GM12878 (cell line): ENCODE results near the gene GBGT1. TPM values are rescaled to one million over a fixed set of nuclear protein-coding genes. Genes with fewer than 3 reads are reported as not detected.

ENCODE experiments used
- ATAC-seq: fragments of 200-7000 bp; cut with Tn5 transposase; 3 replicates; pipeline ENCODE4 v1.9.1; 2020; ENCODE audit warnings: mild to moderate bottlenecking, moderate library complexity
- BruUV-seq: library from RNA; stranded (reverse); fragments of 400-500 nt; replicated peaks from 2 replicates; lab custom pipeline; 2021; lab: Mats Ljungman, UMichigan
- CTCF ChIA-PET: fragments of 300-600 bp; sonication (Branson Sonifier 250); formaldehyde crosslinking; extraction: SDS; loops from one replicate; lab custom pipeline; 2021; ENCODE audit warnings: inconsistent platforms; lab: Yijun Ruan, JAX
- POLR2A ChIA-PET: fragments of 350-600 bp; formaldehyde crosslinking; extraction: SDS; loops from one replicate; lab custom pipeline; 2021; ENCODE audit warnings: inconsistent platforms; lab: Charles Lee
- RAD21 ChIA-PET: fragments of 300-600 bp; sonication (Branson Sonifier 250); formaldehyde crosslinking; loops from one replicate; lab custom pipeline; 2023; ENCODE audit warnings: antibody characterized with exemption; ENCODE audit not compliant: unreplicated experiment; lab: Charles Lee
- SMC1A ChIA-PET: fragments of 300-600 bp; sonication (Branson Sonifier 250); formaldehyde crosslinking; loops from one replicate; lab custom pipeline; 2023; ENCODE audit not compliant: unreplicated experiment, uncharacterized antibody; lab: Charles Lee
- DNase-seq: peaks from one replicate; pipeline ENCODE4 v3.0.0-alpha.2; 2011; ENCODE audit warnings: low read depth, low spot score
- FAIRE-seq: peaks from 3 replicates; lab custom pipeline; 2011; peaks lifted over from hg19 to GRCh38; lab: Jason Lieb, UNC
- H2AFZ ChIP-seq: 2 replicates; pipeline ENCODE4 v1.6.0; 2011; ENCODE audit warnings: low read depth, low read length, control low read depth; ENCODE audit not compliant: control insufficient read depth
- H3K27ac ChIP-seq: 2 replicates; pipeline ENCODE4 v1.5.1; 2011; ENCODE audit warnings: control low read depth; ENCODE audit not compliant: control insufficient read depth, insufficient read depth
- H3K27me3 ChIP-seq, 2 experiments: replicated peaks in 1 of 2; 2 replicates each; pipeline versions ENCODE4 v1.6.0 to v1.6.1; 2011; ENCODE audit warnings: low read length in 1 of 2; ENCODE audit not compliant: control insufficient read depth in 2 of 2, insufficient read depth in 2 of 2
- H3K36me3 ChIP-seq, 2 experiments: 2 replicates each; pipeline ENCODE4 v1.5.1; 2011; ENCODE audit warnings: low read length in 1 of 2; ENCODE audit not compliant: control insufficient read depth in 2 of 2, insufficient read depth in 2 of 2
- H3K4me1 ChIP-seq: 2 replicates; pipeline ENCODE4 v1.6.1; 2011; ENCODE audit warnings: mild to moderate bottlenecking, low read length, moderate library complexity, mixed read lengths; ENCODE audit not compliant: control insufficient read depth, insufficient read depth
- H3K4me2 ChIP-seq: 2 replicates; pipeline ENCODE4 v1.6.0; 2011; ENCODE audit warnings: control low read depth; ENCODE audit not compliant: control insufficient read depth, insufficient read depth
- H3K4me3 ChIP-seq: fragments of 200-600 bp; sonication (generic); 2 replicates; pipeline ENCODE4 v1.5.1; 2016
- H3K79me2 ChIP-seq: 2 replicates; pipeline ENCODE4 v1.6.0; 2011; ENCODE audit warnings: low read length; ENCODE audit not compliant: control insufficient read depth, insufficient read depth
- H3K9ac ChIP-seq: 2 replicates; pipeline ENCODE4 v1.8.0; 2011; ENCODE audit warnings: low read length, control low read depth, mixed read lengths; ENCODE audit not compliant: control insufficient read depth, insufficient read depth
- H3K9me3 ChIP-seq: replicated peaks from 3 replicates; pipeline ENCODE4 v1.5.1; 2011; ENCODE audit warnings: mild to moderate bottlenecking, low read length; ENCODE audit not compliant: control insufficient read depth, insufficient read depth
- H4K20me1 ChIP-seq: 2 replicates; pipeline ENCODE4 v1.6.0; 2011; ENCODE audit not compliant: control insufficient read depth, insufficient read depth
- NFXL1 ChIP-seq: fragments of 450-650 bp; IDR thresholded peaks from 2 replicates; pipeline ENCODE4 v1.6.1; 2017; ENCODE audit warnings: antibody characterized with exemption, mild to moderate bottlenecking, borderline replicate concordance
- PML ChIP-seq: IDR thresholded peaks from 2 replicates; pipeline ENCODE4 v1.6.1; 2012; ENCODE audit warnings: low read length, inconsistent platforms
- SMARCA5 ChIP-seq: fragments of 450-650 bp; IDR thresholded peaks from 2 replicates; pipeline ENCODE4 v1.6.1; 2017; ENCODE audit warnings: mild to moderate bottlenecking
- WGBS: methylation state at CpG from one replicate; pipeline ENCODE4 v1.1.6; 2016; ENCODE audit warnings: low lambda C conversion rate; ENCODE audit not compliant: insufficient replicate concordance, insufficient coverage; ENCODE audit errors: missing lambda C conversion rate; 5-methylcytosine and 5-hydroxymethylcytosine counted together
- in situ Hi-C: fragments of 300-500 bp; cut with MboI; formaldehyde crosslinking; loops from 9 replicates; pipeline ENCODE4 v1.14.3; 2018; ENCODE audit warnings: mixed read lengths
- intact Hi-C: fragments of 100-400 bp; cut with micrococcal nuclease; formaldehyde crosslinking; loops from one replicate; pipeline ENCODE4 v1.14.2; 2022; ENCODE audit not compliant: unreplicated experiment
- polyA plus RNA-seq, 11 experiments: library from polyadenylated mRNA; depleted of rRNA in 4 of 11; unstranded in 6 of 11; stranded (reverse) in 5 of 11; fragments of >200 nt; fragmentation: Nextera tagmentation in 4 of 11; fragmentation: Illumina TruSeq in 1 of 11; extraction: Ambion mirVana in 4 of 11; extraction: Trizol in 1 of 11; gene quantifications; 1 replicate in 1 of 11; 2 replicates in 10 of 11; pipeline versions ENCODE4 v1.2.1 to v1.2.3, GENCODE V29; 2011 to 2016; ENCODE audit warnings: inconsistent platforms in 2 of 11, missing spikeins in 2 of 11, low read depth in 1 of 11
- total RNA-seq, 4 experiments: library from RNA; depleted of rRNA in 3 of 4; stranded (reverse); fragments of >200 nt in 3 of 4; fragmentation: Illumina TruSeq in 1 of 4; extraction: Trizol in 1 of 4; gene quantifications; 2 replicates each; pipeline versions ENCODE4 v1.2.1 to v1.2.3, GENCODE V29; 2013 to 2021

Gene GBGT1
- total and polyA plus RNA-seq, 10 of the 15 experiments (the other 5 are each of a cell fraction or from before 2014, with no cell fraction given): 0.08 to 1.9 (median 0.49) TPM

DNA sequence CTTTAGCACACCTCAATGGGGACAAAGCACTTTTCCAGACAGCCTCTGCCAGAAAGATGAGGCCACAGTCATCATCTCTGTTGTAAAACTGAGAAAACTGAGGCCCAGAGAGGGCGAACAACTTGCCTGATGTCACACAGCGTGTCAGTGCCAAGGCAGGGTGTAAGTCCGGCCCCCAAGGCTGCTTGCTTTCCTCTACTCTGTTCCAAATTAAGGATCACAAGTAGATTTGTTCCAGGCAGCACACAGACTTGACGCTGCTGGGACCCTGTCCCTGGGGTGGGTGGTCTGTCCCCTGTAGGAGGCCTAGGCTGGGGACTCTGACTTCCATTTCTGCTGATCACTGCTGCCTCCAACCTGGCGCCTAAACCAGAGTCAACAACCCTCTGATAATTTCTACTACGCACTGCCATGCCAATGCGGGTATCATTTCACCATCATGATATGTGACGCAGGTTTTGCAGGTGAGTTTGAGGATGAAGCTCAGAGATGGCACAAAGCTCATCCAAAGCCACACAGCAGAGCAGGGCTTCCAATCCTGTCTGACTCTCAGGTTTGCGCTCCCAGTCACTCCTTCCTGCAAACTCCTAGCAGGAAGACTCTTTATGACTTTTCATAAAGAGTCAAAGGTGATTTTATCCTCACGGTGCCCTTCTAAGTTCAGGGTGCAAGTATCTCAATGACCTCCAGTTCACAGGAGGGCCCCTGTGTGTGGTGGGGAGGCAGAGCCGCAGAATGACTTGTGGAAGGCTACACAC is 29.1 kb downstream of the GBGT1 start:
- no TSS peak for BruUV-seq
- H3K4me3 ChIP-seq: no peak overlapping the region
- TF ChIP-seq PML (no peak), SMARCA5 (peak; percentile 73; the same call in 1 of the 2 replicates), NFXL1 (0 out of 2 replicates have a peak, but pooled peaks have one; percentile 34)
- POLR2A ChIA-PET: interaction anchor here (1.0 to 3.0 kb wide), 7 partner anchors 8 to 22 kb away, joined by 3 to 21 read pairs (median 6); no protein-coding TSS in a partner anchor
- H2AFZ ChIP-seq: no peak overlapping the region
- H3K27ac ChIP-seq: peak overlapping the region; percentile 88
- SMC1A ChIA-PET: interaction anchor here (1.1 to 5.9 kb wide), 7 partner anchors 8 to 104 kb away, joined by 3 to 48 read pairs (median 6); partner anchors contain the start of gene GTF3C5
- H3K36me3 ChIP-seq: peaks cover 0 to 4% of the 10 kb centered on the region in 2 experiments; a peak in 3 of 4 replicates
- in situ Hi-C loops: loop anchor here (25.0 kb wide), 1 partner anchor 1872 kb away; no protein-coding TSS in a partner anchor
- RAD21 ChIA-PET: interaction anchor here (1.0 to 3.1 kb wide), 4 partner anchors 9 to 21 kb away, joined by 3 to 30 read pairs (median 14); no protein-coding TSS in a partner anchor
- intact Hi-C loops: no loop called here
- DNase-seq (no peak), ATAC-seq (no peak), FAIRE-seq (no peak)
- H4K20me1 ChIP-seq: no peaks in the 10 kb centered on the region
- H3K9ac ChIP-seq: peak overlapping the region; percentile 39
- H3K4me2 ChIP-seq: peak overlapping the region; percentile 73
- H3K79me2 ChIP-seq: peaks cover 64% of the 10 kb centered on the region
- H3K27me3 ChIP-seq: no peaks in the 10 kb centered on the region
- 63% methylated on average over 11 of the region's 11 CpGs for WGBS
- peaks cover 39% of the 10 kb centered on the region for H3K4me1 ChIP-seq
- CTCF ChIA-PET: interaction anchor here (1.2 to 2.6 kb wide), 7 partner anchors 9 to 23 kb away, joined by 3 to 32 read pairs (median 9); no protein-coding TSS in a partner anchor
- no peaks in the 10 kb centered on the region for H3K9me3 ChIP-seq
